NB4 (cell line): ENCODE data around the gene HTRA1.

Experiments used
- DNase-seq: peaks from one replicate; pipeline ENCODE4 v3.0.0; 2010; ENCODE audit warnings: low read depth
- H3K4me3 ChIP-seq: one replicate; pipeline ENCODE4 v1.5.1; 2011; ENCODE audit warnings: mild to moderate bottlenecking, low read depth, low read length, moderate library complexity
- MYC ChIP-seq: IDR thresholded peaks from 2 replicates; pipeline ENCODE4 v1.6.1; 2011; ENCODE audit warnings: low read depth, low read length
- POLR2A ChIP-seq: IDR thresholded peaks from 2 replicates; pipeline ENCODE4 v1.6.1; 2011; ENCODE audit warnings: mild to moderate bottlenecking; ENCODE audit not compliant: insufficient read length; ENCODE audit errors: extremely low read depth
- TF ChIP-seq, protein P1 (sequence below): IDR thresholded peaks from 2 replicates; pipeline ENCODE4 v1.6.1; 2011; ENCODE audit warnings: low read depth, low read length
- TF ChIP-seq, protein P2 (sequence below): IDR thresholded peaks from one replicate; pipeline ENCODE4 v1.5.1; 2012; ENCODE audit warnings: low read depth, low read length

The HTRA1 gene

DNA sequence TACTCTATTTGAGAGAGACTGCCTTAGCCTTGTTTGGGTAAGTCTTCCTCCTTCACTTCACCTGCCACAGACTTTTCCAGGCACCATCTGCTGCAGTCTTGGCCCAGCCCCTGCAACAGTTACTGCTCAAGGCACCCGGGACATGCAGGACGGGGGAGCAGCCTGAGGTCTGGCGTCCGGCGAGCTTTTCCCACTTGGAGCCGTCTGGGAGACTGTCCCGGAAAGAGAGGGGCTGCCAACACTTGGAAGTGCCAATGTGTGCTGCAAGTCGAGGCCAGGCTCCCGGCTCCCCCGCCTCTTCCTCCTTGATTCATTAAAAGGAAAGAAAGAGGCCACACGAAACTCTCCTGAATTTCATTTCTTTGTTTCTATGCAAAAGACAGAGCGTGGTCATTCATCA lies 13.7 kb downstream of the HTRA1 start:
- H3K4me3 ChIP-seq = no peak overlapping the region
- no peak for DNase-seq
- TF ChIP-seq, protein P1, sequence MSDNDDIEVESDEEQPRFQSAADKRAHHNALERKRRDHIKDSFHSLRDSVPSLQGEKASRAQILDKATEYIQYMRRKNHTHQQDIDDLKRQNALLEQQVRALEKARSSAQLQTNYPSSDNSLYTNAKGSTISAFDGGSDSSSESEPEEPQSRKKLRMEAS = no peak
- TF ChIP-seq MYC (no peak), POLR2A (no peak)
- TF ChIP-seq, protein P2, sequence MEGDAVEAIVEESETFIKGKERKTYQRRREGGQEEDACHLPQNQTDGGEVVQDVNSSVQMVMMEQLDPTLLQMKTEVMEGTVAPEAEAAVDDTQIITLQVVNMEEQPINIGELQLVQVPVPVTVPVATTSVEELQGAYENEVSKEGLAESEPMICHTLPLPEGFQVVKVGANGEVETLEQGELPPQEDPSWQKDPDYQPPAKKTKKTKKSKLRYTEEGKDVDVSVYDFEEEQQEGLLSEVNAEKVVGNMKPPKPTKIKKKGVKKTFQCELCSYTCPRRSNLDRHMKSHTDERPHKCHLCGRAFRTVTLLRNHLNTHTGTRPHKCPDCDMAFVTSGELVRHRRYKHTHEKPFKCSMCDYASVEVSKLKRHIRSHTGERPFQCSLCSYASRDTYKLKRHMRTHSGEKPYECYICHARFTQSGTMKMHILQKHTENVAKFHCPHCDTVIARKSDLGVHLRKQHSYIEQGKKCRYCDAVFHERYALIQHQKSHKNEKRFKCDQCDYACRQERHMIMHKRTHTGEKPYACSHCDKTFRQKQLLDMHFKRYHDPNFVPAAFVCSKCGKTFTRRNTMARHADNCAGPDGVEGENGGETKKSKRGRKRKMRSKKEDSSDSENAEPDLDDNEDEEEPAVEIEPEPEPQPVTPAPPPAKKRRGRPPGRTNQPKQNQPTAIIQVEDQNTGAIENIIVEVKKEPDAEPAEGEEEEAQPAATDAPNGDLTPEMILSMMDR = no peak

DNA sequence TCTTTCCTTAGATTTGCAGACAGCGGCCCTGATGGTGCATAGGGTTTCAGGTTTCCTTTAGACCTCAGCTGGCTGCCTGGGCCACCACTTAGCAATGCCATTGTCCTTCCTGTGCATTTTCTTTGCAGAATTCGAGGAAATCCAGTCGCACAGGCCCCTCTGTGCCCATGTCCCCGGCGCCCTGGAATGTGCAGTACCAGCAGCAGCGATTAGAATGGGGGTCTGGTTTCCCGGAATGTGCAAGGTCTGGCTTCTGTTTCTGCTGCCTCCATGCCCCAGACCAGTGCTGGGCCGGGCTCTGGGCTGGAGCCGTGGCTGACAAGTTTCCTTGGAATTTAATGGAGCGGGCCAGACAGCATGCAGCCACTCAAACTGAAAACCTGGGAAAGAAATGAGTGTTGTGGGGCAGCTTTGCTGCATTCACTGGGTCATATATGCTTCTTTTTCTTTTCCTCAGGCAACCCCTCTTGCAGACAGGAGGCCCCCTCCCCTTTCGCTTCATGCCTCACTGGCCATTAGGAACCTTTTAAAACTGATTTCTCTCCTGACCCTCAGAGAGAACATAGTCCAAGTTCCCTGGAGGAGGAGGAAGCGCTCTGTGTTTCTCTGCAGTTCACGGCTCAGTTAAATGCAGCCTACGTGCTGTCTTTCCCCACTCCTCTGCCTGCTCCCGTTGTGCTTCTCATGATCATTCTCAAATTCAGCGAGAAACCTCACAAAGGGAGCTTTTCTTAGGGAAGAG lies 14.4 kb downstream of the HTRA1 start:
- H3K4me3 ChIP-seq = no peak overlapping the region
- no peak for DNase-seq
- no peak for TF ChIP-seq POLR2A
- TF ChIP-seq MYC = no peak
- TF ChIP-seq, protein P1 = no peak
- TF ChIP-seq, protein P2 = no peak

DNA sequence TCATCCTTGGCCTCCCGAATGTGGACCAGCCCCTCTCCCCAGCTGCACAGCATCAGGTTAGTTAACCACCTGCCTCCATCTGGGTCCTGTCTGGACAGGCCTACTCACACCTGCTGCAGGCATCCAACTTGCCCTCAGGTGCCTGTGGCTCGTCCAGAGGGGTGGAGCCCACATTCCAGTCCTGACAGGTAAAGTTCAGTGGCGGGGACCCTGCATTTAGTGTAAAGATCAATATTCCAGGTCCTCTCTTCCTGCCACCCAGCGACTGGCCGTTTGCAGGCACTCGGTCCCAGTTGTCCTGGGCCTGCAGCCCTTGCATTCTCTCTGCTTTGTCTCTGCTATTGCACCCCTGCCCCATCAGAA lies 15.0 kb downstream of the HTRA1 start:
- no peak for DNase-seq
- no peak overlapping the region for H3K4me3 ChIP-seq
- TF ChIP-seq, protein P2 = no peak
- TF ChIP-seq MYC (no peak), POLR2A (no peak)
- TF ChIP-seq, protein P1 = no peak

DNA sequence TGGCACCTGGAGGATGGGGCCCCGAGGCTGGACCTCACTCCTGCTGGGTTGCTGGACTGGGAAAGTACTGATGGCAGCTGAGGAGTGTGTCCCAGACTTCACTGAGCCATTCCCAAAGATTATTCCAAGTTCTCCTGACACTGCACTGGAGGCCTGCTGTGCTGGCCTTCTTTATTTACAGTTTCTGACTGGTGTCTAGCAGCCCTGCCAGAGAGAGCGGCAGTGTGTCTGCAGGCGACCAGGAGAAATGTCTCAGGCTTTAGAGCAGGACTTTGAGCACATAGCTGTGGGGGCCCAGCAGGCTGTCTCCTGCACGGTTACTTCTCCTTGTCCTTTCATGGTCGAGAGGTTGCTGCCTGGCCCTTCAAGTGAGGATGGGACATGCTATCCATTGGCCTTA lies 16.1 kb downstream of the HTRA1 start:
- no peak overlapping the region for H3K4me3 ChIP-seq
- no peak for DNase-seq
- TF ChIP-seq, protein P1 = no peak
- no peak for TF ChIP-seq MYC
- no peak for TF ChIP-seq POLR2A
- TF ChIP-seq, protein P2 = no peak

DNA sequence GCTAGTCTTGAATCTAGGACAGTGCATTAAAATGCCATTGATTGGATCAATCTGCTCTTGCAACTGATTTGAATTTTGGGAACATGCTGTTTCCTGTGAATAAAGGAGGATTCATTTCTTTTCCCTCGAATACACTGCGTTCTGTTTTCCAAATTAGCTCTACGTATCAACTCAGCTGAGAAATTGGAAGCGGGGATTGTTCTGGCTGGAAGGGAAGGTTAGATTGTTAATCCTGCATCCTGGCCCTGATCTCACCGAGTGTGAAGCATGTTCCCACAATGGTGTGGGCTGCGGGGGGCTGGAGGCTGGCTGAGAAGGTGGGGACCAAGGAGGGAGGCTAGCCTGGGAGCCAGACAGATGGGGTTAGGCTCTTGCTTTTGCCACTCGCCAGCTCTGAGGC lies 17.6 kb downstream of the HTRA1 start:
- DNase-seq = no peak
- H3K4me3 ChIP-seq = no peak overlapping the region
- TF ChIP-seq, protein P2 = no peak
- TF ChIP-seq POLR2A = no peak
- no peak for TF ChIP-seq MYC
- TF ChIP-seq, protein P1 = no peak
